DOHH2 (cell line): ENCODE results near the gene SRC.

ENCODE experiments used
- H3F3A ChIP-seq: fragments of 200-600 bp; sonication (generic), shearing (Covaris generic); 2 replicates; pipeline ENCODE4 v1.6.0; 2016; ENCODE audit warnings: antibody characterized with exemption, mild to moderate bottlenecking; ENCODE audit not compliant: control insufficient read depth, insufficient read depth
- H3K27ac ChIP-seq: fragments of 200-600 bp; sonication (generic); 2 replicates; pipeline ENCODE4 v1.5.1; 2014; ENCODE audit warnings: low read depth, mild to moderate bottlenecking, low read length, moderate library complexity
- H3K27me3 ChIP-seq: fragments of 200-600 bp; sonication (generic); 2 replicates; pipeline ENCODE4 v1.6.1; 2014; ENCODE audit warnings: mild to moderate bottlenecking, low read length, mixed read lengths; ENCODE audit not compliant: control insufficient read depth
- H3K36me3 ChIP-seq: fragments of 200-600 bp; sonication (generic); 2 replicates; pipeline ENCODE4 v1.6.1; 2014; ENCODE audit warnings: mild to moderate bottlenecking, low read length, moderate library complexity, mixed read lengths; ENCODE audit not compliant: control insufficient read depth
- H3K4me1 ChIP-seq: fragments of 200-600 bp; sonication (generic); 2 replicates; pipeline ENCODE4 v1.6.1; 2014; ENCODE audit warnings: mild to moderate bottlenecking, low read length, mixed read lengths; ENCODE audit not compliant: control insufficient read depth
- H3K4me2 ChIP-seq: fragments of 200-600 bp; sonication (generic); 2 replicates; pipeline ENCODE4 v1.6.0; 2014; ENCODE audit warnings: mild to moderate bottlenecking, low read length, moderate library complexity
- H3K4me3 ChIP-seq: fragments of 200-600 bp; sonication (generic); 2 replicates; pipeline ENCODE4 v1.5.1; 2014; ENCODE audit warnings: mild to moderate bottlenecking, low read length, mixed read lengths
- H3K79me2 ChIP-seq: fragments of 200-600 bp; sonication (generic); 2 replicates; pipeline ENCODE4 v1.6.1; 2014; ENCODE audit warnings: mild to moderate bottlenecking, low read length, mixed read lengths; ENCODE audit not compliant: control insufficient read depth
- H3K9me2 ChIP-seq: fragments of 200-600 bp; sonication (generic); replicated peaks from 2 replicates; pipeline ENCODE4 v1.6.1; 2014; ENCODE audit warnings: mild to moderate bottlenecking, low read length, mixed read lengths; ENCODE audit not compliant: control insufficient read depth
- H3K9me3 ChIP-seq: fragments of 200-600 bp; sonication (generic); 2 replicates; pipeline ENCODE4 v1.6.1; 2014; ENCODE audit warnings: antibody characterized with exemption, low read length, mixed read lengths; ENCODE audit not compliant: control insufficient read depth, insufficient read depth
- H4K20me1 ChIP-seq: fragments of 200-600 bp; sonication (generic); 2 replicates; pipeline ENCODE4 v1.6.0; 2014; ENCODE audit warnings: low read depth, mild to moderate bottlenecking, antibody characterized with exemption, low read length, moderate library complexity; ENCODE audit not compliant: control insufficient read depth, insufficient read depth
- CTCF ChIP-seq: fragments of 200-600 bp; sonication (generic); IDR thresholded peaks from one replicate; pipeline ENCODE4 v1.5.1; 2014; ENCODE audit warnings: antibody characterized with exemption, mild to moderate bottlenecking, low read depth, low read length; ENCODE audit not compliant: poor library complexity, severe bottlenecking
- EZH2phosphoT487 ChIP-seq: fragments of 200-600 bp; sonication (generic); IDR thresholded peaks from 2 replicates; pipeline ENCODE4 v1.6.1; 2017; ENCODE audit warnings: borderline replicate concordance, mild to moderate bottlenecking, antibody characterized with exemption, low read length, moderate library complexity, mixed read lengths

SRC gene

GRCh38 chr20:37408302-37409193 lies 62.6 kb downstream of the SRC start:
- Histone ChIP-seq H3K4me3 (no peak overlapping the region), H3K4me2 (no peak overlapping the region), H4K20me1 (no peaks in the 10 kb centered on the region), H3K36me3 (no peaks in the 10 kb centered on the region), H3K4me1 (peaks cover 24% of the 10 kb centered on the region), H3F3A (no peaks in the 10 kb centered on the region), H3K9me2 (no peaks in the 10 kb centered on the region), H3K27me3 (peaks cover 46% of the 10 kb centered on the region), H3K79me2 (no peaks in the 10 kb centered on the region), H3K9me3 (no peaks in the 10 kb centered on the region), H3K27ac (no peak overlapping the region)
- TF ChIP-seq EZH2phosphoT487 (no peak), CTCF (no peak)

GRCh38 chr20:37411408-37412219 lies 65.7 kb downstream of the SRC start:
- no peak overlapping the region for H3K27ac ChIP-seq
- H3K4me3 ChIP-seq, result no peak overlapping the region
- H3K4me2 ChIP-seq, result no peak overlapping the region

GRCh38 chr20:37413023-37413334 lies 67.0 kb downstream of the SRC start:
- Histone ChIP-seq H3K9me2 (no peaks in the 10 kb centered on the region), H3K36me3 (no peaks in the 10 kb centered on the region), H3K4me2 (no peak overlapping the region), H3K27ac (no peak overlapping the region), H3K79me2 (no peaks in the 10 kb centered on the region), H3K4me3 (no peak overlapping the region), H4K20me1 (no peaks in the 10 kb centered on the region), H3K4me1 (peaks cover 9% of the 10 kb centered on the region), H3F3A (no peaks in the 10 kb centered on the region), H3K9me3 (no peaks in the 10 kb centered on the region), H3K27me3 (peaks cover 39% of the 10 kb centered on the region)
- TF ChIP-seq CTCF (no peak), EZH2phosphoT487 (no peak)

More at GRCh38 chr20:37411408-37412219, 65.7 kb downstream of the SRC start:
- Histone ChIP-seq H3K36me3 (no peaks in the 10 kb centered on the region), H3K9me2 (no peaks in the 10 kb centered on the region), H4K20me1 (no peaks in the 10 kb centered on the region), H3K27me3 (peaks cover 46% of the 10 kb centered on the region), H3K4me1 (peaks cover 18% of the 10 kb centered on the region), H3K9me3 (no peaks in the 10 kb centered on the region), H3K79me2 (no peaks in the 10 kb centered on the region), H3F3A (no peaks in the 10 kb centered on the region)
- TF ChIP-seq CTCF (no peak), EZH2phosphoT487 (no peak)
